ENCODE data around the gene GRHL3.

DNA sequence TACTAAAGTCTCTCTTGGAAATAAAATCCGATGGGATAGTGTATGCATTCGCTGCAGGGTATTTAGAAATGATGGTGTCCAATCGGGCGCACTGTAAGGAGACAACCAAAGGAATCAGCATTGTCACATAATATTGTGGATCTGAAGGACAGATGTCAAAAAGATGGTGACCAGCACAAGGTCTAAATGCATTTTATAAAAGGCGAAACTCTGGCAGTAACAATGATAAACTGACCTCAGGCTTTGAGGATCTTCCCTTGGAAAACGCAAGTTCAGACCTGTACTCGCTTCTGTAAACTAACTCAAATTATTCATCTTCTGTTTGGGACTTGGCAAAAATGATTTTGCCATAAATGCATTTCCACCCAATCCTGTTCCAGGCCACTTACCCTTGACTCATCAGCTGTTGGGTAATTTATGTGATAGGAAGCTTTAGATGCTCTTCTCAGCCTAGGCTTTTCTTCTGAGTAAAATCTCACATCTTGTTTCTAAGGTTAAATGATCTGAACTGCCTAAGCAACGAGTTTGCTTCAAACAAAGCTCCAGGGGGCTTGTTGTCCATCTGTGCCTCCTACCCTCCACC is 60.7 kb downstream of the GRHL3 start:
- TF ChIP-seq FOXM1 (IDR thresholded peaks at IDR 0.05; ENCODE audit: borderline replicate concordance) (no peak), SP1 (IDR thresholded peaks at IDR 0.05) (no peak), FOXA1 (IDR thresholded peaks at IDR 0.05) (no peak), SUZ12 (IDR thresholded peaks at IDR 0.05) (no peak), BHLHE40 (IDR thresholded peaks at IDR 0.05; ENCODE audit: borderline replicate concordance) (no peak), NFRKB (IDR thresholded peaks at IDR 0.05) (no peak), ZNF384 (IDR thresholded peaks at IDR 0.05) (no peak), TARDBP (IDR thresholded peaks at IDR 0.05) (no peak), FOXK2 (IDR thresholded peaks at IDR 0.05) (no peak), CTBP1 (IDR thresholded peaks at IDR 0.05; ENCODE audit: borderline replicate concordance) (no peak), HDGF (IDR thresholded peaks at IDR 0.05; ENCODE audit: borderline replicate concordance) (no peak), ELF4 (IDR thresholded peaks at IDR 0.05) (no peak), ARNT (IDR thresholded peaks at IDR 0.05) (no peak)
- TF ChIP-seq, protein P1, sequence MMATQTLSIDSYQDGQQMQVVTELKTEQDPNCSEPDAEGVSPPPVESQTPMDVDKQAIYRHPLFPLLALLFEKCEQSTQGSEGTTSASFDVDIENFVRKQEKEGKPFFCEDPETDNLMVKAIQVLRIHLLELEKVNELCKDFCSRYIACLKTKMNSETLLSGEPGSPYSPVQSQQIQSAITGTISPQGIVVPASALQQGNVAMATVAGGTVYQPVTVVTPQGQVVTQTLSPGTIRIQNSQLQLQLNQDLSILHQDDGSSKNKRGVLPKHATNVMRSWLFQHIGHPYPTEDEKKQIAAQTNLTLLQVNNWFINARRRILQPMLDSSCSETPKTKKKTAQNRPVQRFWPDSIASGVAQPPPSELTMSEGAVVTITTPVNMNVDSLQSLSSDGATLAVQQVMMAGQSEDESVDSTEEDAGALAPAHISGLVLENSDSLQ (IDR thresholded peaks at IDR 0.05), result no peak
